ENCODE data around the gene SFSWAP.

DNA sequence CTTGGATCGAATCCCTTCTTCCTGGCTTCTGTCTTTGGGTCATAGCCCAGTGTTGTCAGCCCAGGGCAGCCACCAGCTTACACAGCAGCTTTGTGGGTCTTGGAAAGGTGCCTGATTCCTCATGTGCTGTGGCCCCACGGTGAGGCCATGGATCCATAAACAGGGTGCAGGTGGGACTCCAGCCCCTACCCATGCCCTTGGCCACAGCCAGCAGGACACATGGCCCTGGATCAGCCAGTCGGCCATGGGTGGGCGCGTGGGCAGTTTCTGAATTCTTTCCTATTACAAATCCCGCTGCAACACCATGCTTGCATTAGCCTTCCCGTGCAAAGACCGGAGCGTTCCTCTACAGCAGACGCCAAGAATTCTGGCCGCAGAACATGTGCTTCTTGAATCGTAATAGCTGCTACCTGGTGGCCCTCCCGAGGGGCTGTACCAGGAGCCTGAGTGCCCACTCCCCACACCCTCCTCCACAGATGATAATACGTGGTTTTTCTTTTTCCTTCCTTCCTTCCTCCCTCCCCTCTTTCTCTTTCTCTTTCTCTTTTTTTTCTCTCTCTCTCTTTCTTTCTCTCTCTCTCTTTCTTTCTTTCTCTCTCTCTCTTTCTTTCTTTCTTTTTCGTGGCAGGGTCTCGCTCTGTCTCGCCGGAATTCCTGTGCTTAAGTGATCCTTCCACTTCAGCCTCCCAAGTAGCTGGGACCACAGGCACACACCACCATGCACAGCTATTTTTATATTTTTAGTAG, 114.4 kb downstream of the SFSWAP start:
- no peak for TF ChIP-seq EP300 (IDR thresholded peaks at IDR 0.05)
- TF ChIP-seq, protein P1, sequence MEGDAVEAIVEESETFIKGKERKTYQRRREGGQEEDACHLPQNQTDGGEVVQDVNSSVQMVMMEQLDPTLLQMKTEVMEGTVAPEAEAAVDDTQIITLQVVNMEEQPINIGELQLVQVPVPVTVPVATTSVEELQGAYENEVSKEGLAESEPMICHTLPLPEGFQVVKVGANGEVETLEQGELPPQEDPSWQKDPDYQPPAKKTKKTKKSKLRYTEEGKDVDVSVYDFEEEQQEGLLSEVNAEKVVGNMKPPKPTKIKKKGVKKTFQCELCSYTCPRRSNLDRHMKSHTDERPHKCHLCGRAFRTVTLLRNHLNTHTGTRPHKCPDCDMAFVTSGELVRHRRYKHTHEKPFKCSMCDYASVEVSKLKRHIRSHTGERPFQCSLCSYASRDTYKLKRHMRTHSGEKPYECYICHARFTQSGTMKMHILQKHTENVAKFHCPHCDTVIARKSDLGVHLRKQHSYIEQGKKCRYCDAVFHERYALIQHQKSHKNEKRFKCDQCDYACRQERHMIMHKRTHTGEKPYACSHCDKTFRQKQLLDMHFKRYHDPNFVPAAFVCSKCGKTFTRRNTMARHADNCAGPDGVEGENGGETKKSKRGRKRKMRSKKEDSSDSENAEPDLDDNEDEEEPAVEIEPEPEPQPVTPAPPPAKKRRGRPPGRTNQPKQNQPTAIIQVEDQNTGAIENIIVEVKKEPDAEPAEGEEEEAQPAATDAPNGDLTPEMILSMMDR (IDR thresholded peaks at IDR 0.05): no peak
- TF ChIP-seq POLR2AphosphoS5 (IDR thresholded peaks at IDR 0.05): peak in 1 of 4 donors; percentile 16
- TF ChIP-seq POLR2A (IDR thresholded peaks at IDR 0.05): no peak

Data from sigmoid colon (tissue), 4 donors.